Mucosa of descending colon (tissue), 3 donors: ENCODE results near the gene SCYGR3. TPM values are rescaled to one million over a fixed set of nuclear protein-coding genes. Genes with fewer than 3 reads are reported as not detected.

Experiments used
- ATAC-seq: fragments of 200-7000 bp; cut with Tn5 transposase; one replicate; pipeline ENCODE4 v1.9.1; 2020; ENCODE audit warnings: mild to moderate bottlenecking, moderate library complexity
- DNase-seq, 3 donors: peaks; one replicate each; pipeline ENCODE4 v3.0.0-alpha.2; 2020
- H3K36me3 ChIP-seq: fragments of 200-600 bp; one replicate; pipeline ENCODE4 v1.8.0; 2021; ENCODE audit warnings: low read depth, mild to moderate bottlenecking
- H3K4me1 ChIP-seq: fragments of 200-600 bp; one replicate; pipeline ENCODE4 v1.8.0; 2021; ENCODE audit warnings: low read depth, mild to moderate bottlenecking
- H3K4me3 ChIP-seq: fragments of 200-600 bp; one replicate; pipeline ENCODE4 v1.8.0; 2021; ENCODE audit warnings: mild to moderate bottlenecking
- H3K9me3 ChIP-seq: fragments of 200-600 bp; one replicate; pipeline ENCODE4 v1.8.0; 2021; ENCODE audit warnings: mild to moderate bottlenecking
- intact Hi-C, 2 donors: fragments of 100-400 bp; cut with DNase I in 1 of 2; cut with micrococcal nuclease in 1 of 2; formaldehyde crosslinking; loops; one replicate each; pipeline versions ENCODE4 v1.11.0 to v1.11.1; 2022; cut with DNase I, micrococcal nuclease
- long read RNA-seq, 2 donors: library from polyadenylated mRNA; unstranded; transcript quantifications; one replicate each; pipeline ENCODE4 v2.0.0, GENCODE V29; 2019 to 2021
- total RNA-seq, 3 donors: library from RNA; stranded (reverse); fragmentation: NEBNext Ultra II Directional in 2 of 3; extraction: Animal tissue kit (Norgen Biotek cat#: 25700) in 2 of 3; gene quantifications; one replicate each; pipeline versions ENCODE4 v1.2.1 to v1.2.4, GENCODE V29; 2021 to 2023
- TF ChIP-seq, protein P1 (sequence below): fragments of 200-600 bp; IDR thresholded peaks from one replicate; pipeline ENCODE4 v1.8.0; 2022; ENCODE audit warnings: antibody characterized with exemption, mild to moderate bottlenecking
- donor health status: DM: no; HTN: no; CAD: no; lungs with moderate emphysema.
- donor health status: DM: no; HTN: no; CAD: no.
- donor health status: DM: no; HTN: yes; CAD: no.

The SCYGR3 gene, protein sequence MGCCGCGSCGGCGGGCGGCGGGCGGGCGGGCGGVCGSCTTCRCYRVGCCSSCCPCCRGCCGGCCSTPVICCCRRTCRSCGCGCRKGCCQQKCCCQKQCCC
- total RNA-seq, result not detected
- long read RNA-seq, donor 1, result 0 reads
- long read RNA-seq, donor 2, result 0 reads

DNA sequence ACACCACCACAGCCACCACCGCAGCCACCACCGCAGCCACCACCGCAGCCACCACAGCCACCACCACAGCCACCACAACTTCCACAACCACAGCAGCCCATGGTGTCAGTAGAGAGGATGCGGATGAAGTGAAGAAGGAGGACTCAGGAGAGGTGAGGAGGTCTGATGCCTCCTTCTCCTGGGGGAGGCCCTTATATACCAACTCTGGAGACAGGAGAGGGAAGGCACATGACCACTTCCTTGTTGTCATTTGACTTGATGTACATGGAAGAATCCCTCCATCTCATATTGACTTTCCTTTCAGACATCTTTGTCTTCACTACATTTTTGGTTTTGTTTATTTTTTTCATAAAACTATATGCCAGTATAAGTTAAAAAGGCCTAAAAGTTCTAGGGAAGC is at the start of gene SCYGR3:
Gene SCYGR3 (minus strand): TSS at position 101 of the 400 bp plus-strand sequence. CDS start 0 bp downstream, at position 101.
- Histone ChIP-seq H3K36me3 (no peaks in the 10 kb centered on the region), H3K4me1 (no peaks in the 10 kb centered on the region), H3K4me3 (no peak within 1 kb of the TSS), H3K9me3 (no peaks in the 10 kb centered on the region)
- no peak for DNase-seq
- intact Hi-C loops, result no loop called here
- ATAC-seq, result no peak
- TF ChIP-seq, protein P1, sequence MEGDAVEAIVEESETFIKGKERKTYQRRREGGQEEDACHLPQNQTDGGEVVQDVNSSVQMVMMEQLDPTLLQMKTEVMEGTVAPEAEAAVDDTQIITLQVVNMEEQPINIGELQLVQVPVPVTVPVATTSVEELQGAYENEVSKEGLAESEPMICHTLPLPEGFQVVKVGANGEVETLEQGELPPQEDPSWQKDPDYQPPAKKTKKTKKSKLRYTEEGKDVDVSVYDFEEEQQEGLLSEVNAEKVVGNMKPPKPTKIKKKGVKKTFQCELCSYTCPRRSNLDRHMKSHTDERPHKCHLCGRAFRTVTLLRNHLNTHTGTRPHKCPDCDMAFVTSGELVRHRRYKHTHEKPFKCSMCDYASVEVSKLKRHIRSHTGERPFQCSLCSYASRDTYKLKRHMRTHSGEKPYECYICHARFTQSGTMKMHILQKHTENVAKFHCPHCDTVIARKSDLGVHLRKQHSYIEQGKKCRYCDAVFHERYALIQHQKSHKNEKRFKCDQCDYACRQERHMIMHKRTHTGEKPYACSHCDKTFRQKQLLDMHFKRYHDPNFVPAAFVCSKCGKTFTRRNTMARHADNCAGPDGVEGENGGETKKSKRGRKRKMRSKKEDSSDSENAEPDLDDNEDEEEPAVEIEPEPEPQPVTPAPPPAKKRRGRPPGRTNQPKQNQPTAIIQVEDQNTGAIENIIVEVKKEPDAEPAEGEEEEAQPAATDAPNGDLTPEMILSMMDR, result no peak

DNA sequence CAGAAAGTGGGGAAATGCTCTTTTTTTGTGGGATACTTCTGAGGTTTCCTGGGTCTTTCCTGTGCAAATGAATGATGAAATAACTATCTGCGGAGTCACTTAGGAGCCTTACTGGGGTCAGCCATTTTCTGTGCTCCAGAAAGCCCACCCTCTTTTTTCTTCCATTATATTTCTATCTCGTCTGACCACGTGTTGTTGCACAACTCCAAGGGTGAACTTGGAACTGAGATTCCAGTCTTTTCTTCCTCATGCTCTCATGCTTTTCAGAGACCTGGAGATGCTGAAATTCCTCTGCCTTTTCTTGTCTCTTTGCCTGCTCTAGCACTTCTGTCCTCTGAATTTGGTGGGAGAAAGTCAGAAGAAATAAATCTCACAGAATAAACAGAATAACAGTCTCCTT is 47.2 kb upstream of the SCYGR3 start:
- Histone ChIP-seq H3K36me3 (no peaks in the 10 kb centered on the region), H3K9me3 (no peaks in the 10 kb centered on the region), H3K4me1 (no peaks in the 10 kb centered on the region), H3K4me3 (no peak overlapping the region)
- no peak for ATAC-seq
- intact Hi-C loops, result loop anchor here in 1 of 2 donors (5.0 to 10.0 kb wide), 2 partner anchors 105 to 223 kb away; no protein-coding TSS in a partner anchor
- TF ChIP-seq, protein P1, result no peak
- no peak for DNase-seq

DNA sequence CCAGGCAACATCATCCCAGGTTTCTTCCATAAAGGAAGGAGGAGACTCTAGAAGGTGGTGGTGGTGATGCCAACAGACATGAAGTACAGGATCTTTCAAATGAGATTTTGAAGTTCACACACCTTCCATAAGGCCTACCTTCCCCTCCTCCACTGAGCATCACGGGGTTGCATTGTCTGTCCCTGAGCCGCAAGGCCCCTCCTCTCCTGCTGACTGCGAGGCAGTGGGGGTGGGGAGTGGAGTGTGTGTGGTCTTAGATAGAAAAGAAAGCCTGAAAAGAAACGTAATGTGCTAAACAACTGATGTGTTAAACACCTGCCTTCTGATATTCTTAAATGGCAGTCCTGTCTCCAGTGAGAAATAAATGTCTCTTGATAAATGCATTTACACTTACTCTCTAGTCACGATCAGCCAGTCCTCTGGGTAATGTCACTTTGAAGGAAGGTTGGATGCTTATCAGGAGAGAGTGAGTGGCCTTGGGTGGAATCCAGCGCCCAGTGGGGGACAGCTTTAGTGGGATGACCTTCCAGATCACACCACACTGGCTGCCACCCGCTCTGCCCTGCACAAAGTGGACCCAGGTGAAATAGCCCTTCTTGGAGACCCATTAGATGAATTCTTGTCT is 46.5 kb upstream of the SCYGR3 start:
- H3K4me1 ChIP-seq, result no peaks in the 10 kb centered on the region
- TF ChIP-seq, protein P1, result no peak
- no peaks in the 10 kb centered on the region for H3K36me3 ChIP-seq
- H3K9me3 ChIP-seq, result no peaks in the 10 kb centered on the region
- no peak for DNase-seq
- intact Hi-C loops, result loop anchor here in 1 of 2 donors (5.0 to 10.0 kb wide), 2 partner anchors 106 to 224 kb away; no protein-coding TSS in a partner anchor
- H3K4me3 ChIP-seq, result no peak overlapping the region
- no peak for ATAC-seq

DNA sequence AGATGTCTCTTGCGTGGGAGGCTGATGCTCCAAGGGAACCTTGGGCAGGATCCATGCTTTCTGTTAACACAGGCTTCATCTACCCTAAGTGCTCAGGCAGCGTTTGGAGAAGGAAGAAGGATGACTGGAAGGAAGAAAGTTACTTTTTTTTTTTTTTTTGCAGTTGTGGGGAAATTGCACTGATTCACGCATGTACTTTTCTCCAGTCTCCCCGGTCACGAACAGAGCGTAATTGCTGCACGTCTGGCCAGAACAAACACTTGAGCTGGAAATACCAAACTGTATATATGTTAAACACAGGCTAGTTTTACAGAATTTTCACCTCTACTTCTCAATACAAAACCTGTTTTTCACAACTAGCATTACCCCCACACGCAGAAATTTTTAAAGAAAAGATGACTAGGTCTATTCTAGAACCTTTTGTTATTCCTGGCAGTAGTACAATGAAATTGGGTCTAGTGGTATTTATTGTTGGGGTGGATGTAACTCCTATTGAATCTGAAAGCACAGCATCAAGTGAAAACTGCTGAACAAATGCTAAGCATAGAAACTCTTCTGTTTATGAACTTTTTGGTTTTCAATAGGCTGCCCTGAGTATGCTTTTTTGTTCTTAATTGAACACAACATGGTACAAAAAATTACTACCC is 42.7 kb upstream of the SCYGR3 start:
- no peaks in the 10 kb centered on the region for H3K4me1 ChIP-seq
- DNase-seq (no peak), ATAC-seq (no peak)
- H3K4me3 ChIP-seq, result no peak overlapping the region
- no peaks in the 10 kb centered on the region for H3K36me3 ChIP-seq
- H3K9me3 ChIP-seq, result no peaks in the 10 kb centered on the region
- TF ChIP-seq, protein P1, result no peak
- intact Hi-C loops, result loop anchor here in 1 of 2 donors (5.0 kb wide), 1 partner anchor 110 kb away; no protein-coding TSS in a partner anchor

DNA sequence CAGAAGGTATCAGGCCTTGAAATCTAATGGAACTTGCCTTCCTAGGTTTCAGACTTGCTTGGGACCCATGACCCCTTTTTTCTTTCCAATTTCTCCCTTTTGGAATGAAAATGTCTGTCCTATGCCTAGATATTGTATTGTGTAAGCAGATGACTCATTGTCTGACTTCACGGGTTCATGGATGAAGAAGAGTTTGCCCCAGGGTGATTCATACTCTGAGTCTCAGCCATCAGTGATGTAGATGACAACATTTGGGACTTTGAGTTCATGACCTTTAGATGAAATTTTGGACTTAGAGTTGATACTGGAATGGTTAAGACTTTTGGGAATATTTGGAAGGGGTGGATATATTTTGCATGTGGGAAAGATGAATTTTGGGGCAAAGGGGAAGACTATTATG is 40.8 kb upstream of the SCYGR3 start:
- peak; percentile 67 for ATAC-seq
- TF ChIP-seq, protein P1, result no peak
- intact Hi-C loops, result loop anchor here in 1 of 2 donors (5.0 kb wide), 1 partner anchor 112 kb away; no protein-coding TSS in a partner anchor
- Histone ChIP-seq H3K9me3 (no peaks in the 10 kb centered on the region), H3K36me3 (no peaks in the 10 kb centered on the region), H3K4me3 (no peak overlapping the region), H3K4me1 (no peaks in the 10 kb centered on the region)
- DNase-seq, result no peak
